Activated B cell treated with CpG ODN at 0.5 μM for 24 hours (primary cell): Measurements from ENCODE around the gene ARHGAP26. TPM values are rescaled to one million over a fixed set of nuclear protein-coding genes. Genes with fewer than 3 reads are reported as not detected.

ENCODE experiments used
- ATAC-seq: fragments of 200-7000 bp; cut with Tn5 transposase; one replicate; pipeline ENCODE4 v1.10.0; 2021; ENCODE audit warnings: low read depth, mild to moderate bottlenecking, moderate library complexity
- CTCF ChIA-PET: fragments of 350-600 bp; sonication (Branson Sonifier 250); formaldehyde crosslinking; loops from one replicate; lab custom pipeline; 2021; ENCODE audit warnings: antibody characterized with exemption; lab: Charles Lee
- POLR2A ChIA-PET: fragments of 350-600 bp; sonication (Branson Sonifier 250); formaldehyde crosslinking; loops from one replicate; lab custom pipeline; 2021; ENCODE audit warnings: antibody characterized with exemption; lab: Charles Lee
- DNase-seq: peaks from one replicate; pipeline ENCODE4 v3.0.0; 2022
- H3K27ac Mint-ChIP-seq: one replicate; pipeline ENCODE4 v1.8.0; 2020; ENCODE audit warnings: mixed read lengths
- H3K27me3 Mint-ChIP-seq: one replicate; pipeline ENCODE4 v1.8.0; 2021; ENCODE audit warnings: mixed read lengths
- H3K36me3 Mint-ChIP-seq: one replicate; pipeline ENCODE4 v1.8.0; 2021; ENCODE audit warnings: low read depth, mixed read lengths
- H3K4me1 Mint-ChIP-seq: one replicate; pipeline ENCODE4 v1.8.0; 2021; ENCODE audit warnings: mixed read lengths
- H3K4me3 Mint-ChIP-seq: one replicate; pipeline ENCODE4 v1.8.0; 2020; ENCODE audit warnings: mild to moderate bottlenecking, mixed read lengths
- H3K9me3 Mint-ChIP-seq: one replicate; pipeline ENCODE4 v1.8.0; 2020; ENCODE audit warnings: mixed read lengths
- CTCF ChIP-seq: fragments of 200-600 bp; IDR thresholded peaks from one replicate; pipeline ENCODE4 v1.8.0; 2022; ENCODE audit warnings: antibody characterized with exemption, mild to moderate bottlenecking
- intact Hi-C: fragments of 100-400 bp; cut with micrococcal nuclease; formaldehyde crosslinking; loops from one replicate; pipeline ENCODE4 v1.15.1; 2024
- total RNA-seq: library from RNA; stranded (reverse); gene quantifications from 2 replicates; pipeline ENCODE4 v1.2.3, GENCODE V29; 2022

The ARHGAP26 gene
- total RNA-seq, 1 donor from 2014 or later = 20.9 TPM

- no peaks in the 10 kb centered on the region for H3K9me3 Mint-ChIP-seq
- no peak overlapping the region for H3K4me3 Mint-ChIP-seq
These were observed 488.5 kb downstream of the ARHGAP26 start for GRCh38 chr5:143258559-143259253.

GRCh38 chr5:143259254-143259605, 489.1 kb downstream of the ARHGAP26 start:
- CTCF ChIA-PET = no interaction called here
- H3K27me3 Mint-ChIP-seq = no peaks in the 10 kb centered on the region
- POLR2A ChIA-PET = no interaction called here
- H3K27ac Mint-ChIP-seq = no peak overlapping the region
- no peak for TF ChIP-seq CTCF
- no peaks in the 10 kb centered on the region for H3K9me3 Mint-ChIP-seq
- no peaks in the 10 kb centered on the region for H3K4me1 Mint-ChIP-seq
- no peak overlapping the region for H3K4me3 Mint-ChIP-seq
- no peak for ATAC-seq
- H3K36me3 Mint-ChIP-seq = no peaks in the 10 kb centered on the region
- intact Hi-C loops = no loop called here
- DNase-seq = no peak

More at GRCh38 chr5:143258559-143259253, 488.5 kb downstream of the ARHGAP26 start:
- intact Hi-C loops = no loop called here
- no peaks in the 10 kb centered on the region for H3K27me3 Mint-ChIP-seq
- DNase-seq (no peak), ATAC-seq (no peak)
- no peak overlapping the region for H3K27ac Mint-ChIP-seq
- ChIA-PET POLR2A (no interaction called here), CTCF (no interaction called here)
- TF ChIP-seq CTCF = no peak
- no peaks in the 10 kb centered on the region for H3K4me1 Mint-ChIP-seq
- H3K36me3 Mint-ChIP-seq = no peaks in the 10 kb centered on the region

DNA sequence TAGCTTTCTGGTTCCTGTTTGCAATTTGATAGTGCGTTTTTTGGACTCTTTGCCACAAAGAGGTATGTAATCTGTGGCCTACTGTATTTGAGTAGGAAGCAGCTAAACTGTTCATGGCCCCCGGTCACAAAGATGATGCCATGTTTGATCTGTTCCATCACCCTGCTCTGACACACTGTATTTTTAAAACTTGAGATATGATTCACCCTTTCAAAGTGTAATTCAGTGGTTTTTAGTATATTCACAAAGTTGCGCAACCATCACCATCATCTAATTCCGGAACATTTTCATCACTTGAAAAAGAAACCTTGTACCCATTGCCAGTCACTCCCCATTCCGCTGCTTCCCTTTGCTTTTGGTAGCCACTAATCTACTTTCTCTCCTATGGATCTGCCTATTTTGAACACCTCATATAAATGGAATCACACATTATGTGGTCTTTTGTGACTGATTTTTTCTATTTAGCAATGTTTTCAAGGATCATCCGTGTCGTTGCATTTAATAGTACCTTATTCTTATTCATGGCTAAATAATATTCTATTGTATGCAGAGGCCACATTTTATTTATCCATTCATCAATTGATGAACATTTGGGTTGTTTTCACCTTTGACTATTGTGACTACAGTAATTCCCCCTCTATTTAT, 491.7 kb downstream of the ARHGAP26 start:
- Mint-ChIP-seq H3K9me3 (peaks cover 15% of the 10 kb centered on the region), H3K4me3 (no peak overlapping the region), H3K27ac (no peak overlapping the region), H3K4me1 (no peaks in the 10 kb centered on the region), H3K27me3 (no peaks in the 10 kb centered on the region), H3K36me3 (peaks cover 4% of the 10 kb centered on the region)
- intact Hi-C loops = no loop called here
- no peak for TF ChIP-seq CTCF
- POLR2A ChIA-PET = no interaction called here
- DNase-seq = no peak
- CTCF ChIA-PET = no interaction called here
- ATAC-seq = no peak

GRCh38 chr5:143262393-143263174, 492.4 kb downstream of the ARHGAP26 start:
- peaks cover 8% of the 10 kb centered on the region for H3K36me3 Mint-ChIP-seq
- CTCF ChIA-PET = no interaction called here
- no peak overlapping the region for H3K27ac Mint-ChIP-seq
- H3K9me3 Mint-ChIP-seq = peaks cover 19% of the 10 kb centered on the region
- TF ChIP-seq CTCF = no peak
- H3K4me3 Mint-ChIP-seq = no peak overlapping the region
- POLR2A ChIA-PET = no interaction called here
- DNase-seq (no peak), ATAC-seq (no peak)
- H3K4me1 Mint-ChIP-seq = no peaks in the 10 kb centered on the region
- no peaks in the 10 kb centered on the region for H3K27me3 Mint-ChIP-seq
- intact Hi-C loops = no loop called here

GRCh38 chr5:143263272-143263810, 493.2 kb downstream of the ARHGAP26 start:
- peaks cover 11% of the 10 kb centered on the region for H3K36me3 Mint-ChIP-seq

More at GRCh38 chr5:143263272-143263810, 493.2 kb downstream of the ARHGAP26 start:
- POLR2A ChIA-PET = no interaction called here
- DNase-seq (no peak), ATAC-seq (no peak)
- Mint-ChIP-seq H3K9me3 (peaks cover 25% of the 10 kb centered on the region), H3K27me3 (no peaks in the 10 kb centered on the region), H3K4me3 (no peak overlapping the region), H3K27ac (no peak overlapping the region), H3K4me1 (no peaks in the 10 kb centered on the region)
- intact Hi-C loops = no loop called here
- CTCF ChIA-PET = no interaction called here
- TF ChIP-seq CTCF = no peak
